ENCODE measurements around the gene PTPN14. TPM values are rescaled to one million over a fixed set of nuclear protein-coding genes. Genes with fewer than 3 reads are reported as not detected.

PTPN14 gene
- total RNA-seq, 5 donors from 2014 or later (not counting 1 experiment from before 2014, with no cell fraction given), result 0.02 to 0.36 (median 0.29) TPM

DNA sequence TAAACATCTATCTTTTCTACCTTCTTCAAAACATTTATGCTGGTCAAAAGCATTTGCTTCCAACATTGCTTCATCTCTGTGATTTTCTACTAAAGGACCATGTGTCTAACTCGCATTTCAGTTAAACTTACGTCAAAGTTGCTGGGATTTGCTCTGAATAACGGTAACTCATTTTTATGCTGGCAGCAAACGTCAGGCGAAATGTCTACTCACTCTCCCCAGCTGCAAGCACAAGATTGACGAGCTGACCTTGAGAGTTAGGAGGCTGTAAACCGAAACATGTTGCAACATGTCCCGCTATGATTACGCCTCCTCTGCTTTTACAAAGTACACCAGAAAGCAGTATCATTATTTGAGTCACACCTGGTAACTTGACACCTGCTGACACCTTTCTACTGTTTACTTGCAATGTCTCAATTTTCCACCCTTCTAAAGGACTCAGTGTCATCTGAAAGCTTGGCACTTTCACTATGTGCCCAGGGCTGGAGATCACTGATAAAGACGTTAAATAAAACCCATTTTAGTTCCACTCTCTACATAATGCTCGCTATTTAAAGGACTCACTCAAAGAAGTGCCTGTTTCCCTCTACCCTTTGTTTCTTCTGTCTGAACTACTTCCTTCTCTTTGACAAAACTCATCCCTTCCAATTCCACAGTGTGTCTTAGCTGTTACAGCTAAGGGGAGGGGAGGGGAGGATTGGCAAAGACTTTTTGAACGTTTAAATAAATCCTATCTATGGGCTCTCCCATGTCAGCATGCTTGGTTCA, 111.9 kb downstream of the PTPN14 start:
- peaks cover 0 to 23% of the 10 kb centered on the region in 2 experiments for H3K4me1 ChIP-seq (ENCODE audit: control insufficient read depth in 1 of 2, extremely low read depth in 1 of 2, insufficient read depth in 2 of 2, low read length in 2 of 2)
- DNase-seq (peak in 5 of 35 experiments; percentile 0 to 17 (median 1)), ATAC-seq (replicated peaks in 1 of 4) (peak; percentile 23 to 63 (median 50))
- Mint-ChIP-seq H3K36me3 (no peaks in the 10 kb centered on the region), H3K4me1 (peaks cover 31 to 39% (median 31%) of the 10 kb centered on the region in 3 donors), H3K27ac (peak overlapping the region; percentile 13 to 24), H3K9me3 (peaks cover 0 to 5% (median 0%) of the 10 kb centered on the region in 3 donors), H3K27me3 (peaks cover 0 to under 1% of the 10 kb centered on the region in 2 donors), H3K4me3 (peak overlapping the region; percentile 37 to 59 (median 41))
- H3K4me3 ChIP-seq (ENCODE audit: control insufficient read depth in 1 of 2, extremely low read depth in 1 of 2, low read length in 1 of 2), result peak overlapping the region in 1 of 2 donors; percentile 7
- ChIA-PET CTCF (interaction anchor here in 1 of 2 donors (0.6 to 1.0 kb wide), 3 partner anchors 12 to 108 kb away, joined by 4 to 5 read pairs (median 4); no protein-coding TSS in a partner anchor), POLR2A (interaction anchor here in 1 of 2 donors (0.6 kb wide), 1 partner anchor 25 kb away, joined by 6 read pairs; no protein-coding TSS in a partner anchor)
- H3K27me3 ChIP-seq (replicated peaks in 1 of 2; ENCODE audit: control insufficient read depth in 2 of 2, extremely low read depth in 1 of 2, insufficient read depth in 2 of 2, low read length in 1 of 2), result no peaks in the 10 kb centered on the region
- 18% methylated on average over 11 of the region's 12 CpGs for WGBS (ENCODE audit: insufficient coverage)
- no peaks in the 10 kb centered on the region for H3K9me3 ChIP-seq
- H3K36me3 ChIP-seq (ENCODE audit: control insufficient read depth in 2 of 2, extremely low read depth in 1 of 2, insufficient read depth in 1 of 2, low read length in 1 of 2), result no peaks in the 10 kb centered on the region
- no peak overlapping the region for H3K27ac ChIP-seq (ENCODE audit: low read length)

- Mint-ChIP-seq H3K4me3 (no peak overlapping the region), H3K27ac (no peak overlapping the region), H3K36me3 (no peaks in the 10 kb centered on the region), H3K4me1 (peaks cover 31 to 39% (median 31%) of the 10 kb centered on the region in 3 donors), H3K27me3 (peaks cover 3 to 6% of the 10 kb centered on the region in 2 donors), H3K9me3 (peaks cover 0 to 5% (median 0%) of the 10 kb centered on the region in 3 donors)
- POLR2A ChIA-PET, result no interaction called here
- peaks cover 0 to 21% of the 10 kb centered on the region in 2 experiments for H3K4me1 ChIP-seq (ENCODE audit: control insufficient read depth in 1 of 2, extremely low read depth in 1 of 2, insufficient read depth in 2 of 2, low read length in 2 of 2)
- no peaks in the 10 kb centered on the region for H3K27me3 ChIP-seq (replicated peaks in 1 of 2; ENCODE audit: control insufficient read depth in 2 of 2, extremely low read depth in 1 of 2, insufficient read depth in 2 of 2, low read length in 1 of 2)
- whole genome bisulfite sequencing (ENCODE audit: insufficient coverage), result 60% methylated on average over 1 of the region's 2 CpGs
- no peaks in the 10 kb centered on the region for H3K9me3 ChIP-seq
- DNase-seq (no peak), ATAC-seq (replicated peaks in 1 of 4) (no peak)
- no peak overlapping the region for H3K27ac ChIP-seq (ENCODE audit: low read length)
- no peaks in the 10 kb centered on the region for H3K36me3 ChIP-seq (ENCODE audit: control insufficient read depth in 2 of 2, extremely low read depth in 1 of 2, insufficient read depth in 1 of 2, low read length in 1 of 2)
- H3K4me3 ChIP-seq (ENCODE audit: control insufficient read depth in 1 of 2, extremely low read depth in 1 of 2, low read length in 1 of 2), result no peak overlapping the region
- CTCF ChIA-PET, result interaction anchor here (0.6 to 1.0 kb wide), 3 partner anchors 11 to 107 kb away, joined by 3 to 4 read pairs (median 4); no protein-coding TSS in a partner anchor
These were observed 112.9 kb downstream of the PTPN14 start for GRCh38 chr1:214438530-214438929.

DNA sequence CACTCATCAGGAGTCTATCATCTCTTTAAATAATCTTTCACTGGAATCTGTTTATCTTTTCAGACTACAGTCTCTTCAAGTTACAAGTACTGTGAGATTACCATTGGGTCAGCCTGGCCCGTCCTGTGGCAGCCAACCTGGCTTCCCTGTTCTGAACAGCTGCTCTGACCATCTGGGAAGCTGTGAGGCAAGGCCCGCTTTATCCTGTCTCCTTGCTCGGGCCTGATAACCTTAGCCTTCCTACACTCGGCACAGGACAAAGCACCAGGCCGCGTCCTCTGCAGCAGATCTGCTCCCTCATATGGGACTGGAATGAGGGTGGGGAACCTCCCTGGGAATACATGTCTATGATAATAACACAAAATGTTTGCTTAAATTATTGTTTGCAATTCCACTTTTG, 113.3 kb downstream of the PTPN14 start:
- Histone ChIP-seq H3K4me3 (ENCODE audit: control insufficient read depth in 1 of 2, extremely low read depth in 1 of 2, low read length in 1 of 2) (no peak overlapping the region), H3K4me1 (ENCODE audit: control insufficient read depth in 1 of 2, extremely low read depth in 1 of 2, insufficient read depth in 2 of 2, low read length in 2 of 2) (peaks cover 0 to 21% of the 10 kb centered on the region in 2 experiments), H3K9me3 (no peaks in the 10 kb centered on the region), H3K27ac (ENCODE audit: low read length) (no peak overlapping the region), H3K36me3 (ENCODE audit: control insufficient read depth in 2 of 2, extremely low read depth in 1 of 2, insufficient read depth in 1 of 2, low read length in 1 of 2) (no peaks in the 10 kb centered on the region), H3K27me3 (replicated peaks in 1 of 2; ENCODE audit: control insufficient read depth in 2 of 2, extremely low read depth in 1 of 2, insufficient read depth in 2 of 2, low read length in 1 of 2) (no peaks in the 10 kb centered on the region)
- Mint-ChIP-seq H3K27ac (no peak overlapping the region), H3K36me3 (no peaks in the 10 kb centered on the region), H3K4me1 (peaks cover 31 to 39% (median 31%) of the 10 kb centered on the region in 3 donors), H3K27me3 (peaks cover 3 to 9% of the 10 kb centered on the region in 2 donors), H3K4me3 (no peak overlapping the region), H3K9me3 (peaks cover 0 to 5% (median 0%) of the 10 kb centered on the region in 3 donors)
- DNase-seq, result no peak
- ChIA-PET CTCF (no interaction called here), POLR2A (no interaction called here)
- ATAC-seq (replicated peaks in 1 of 4), result no peak
- WGBS (ENCODE audit: insufficient coverage), result 100% methylated on average over 1 of the region's 6 CpGs

GRCh38 chr1:214435867-214436266, 115.5 kb downstream of the PTPN14 start:
- no peaks in the 10 kb centered on the region for H3K36me3 Mint-ChIP-seq

GRCh38 chr1:214432245-214432644, 119.2 kb downstream of the PTPN14 start:
- Mint-ChIP-seq H3K36me3 (no peaks in the 10 kb centered on the region), H3K4me3 (no peak overlapping the region), H3K27ac (no peak overlapping the region), H3K4me1 (peaks cover 18 to 34% (median 20%) of the 10 kb centered on the region in 3 donors), H3K9me3 (peaks cover 0 to 5% (median 3%) of the 10 kb centered on the region in 3 donors), H3K27me3 (peaks cover 3 to 10% of the 10 kb centered on the region in 2 donors)
- no peak overlapping the region for H3K27ac ChIP-seq (ENCODE audit: low read length)
- no peaks in the 10 kb centered on the region for H3K9me3 ChIP-seq
- no peak overlapping the region for H3K4me3 ChIP-seq (ENCODE audit: control insufficient read depth in 1 of 2, extremely low read depth in 1 of 2, low read length in 1 of 2)
- WGBS (ENCODE audit: insufficient coverage), result no CpG with 5 or more reads among the region's 1 CpG
- H3K4me1 ChIP-seq (ENCODE audit: control insufficient read depth in 1 of 2, extremely low read depth in 1 of 2, insufficient read depth in 2 of 2, low read length in 2 of 2), result peaks cover 10 to 21% of the 10 kb centered on the region in 2 experiments
- POLR2A ChIA-PET, result interaction anchor here in 1 of 2 donors (0.6 kb wide), 1 partner anchor 40 kb away, joined by 6 read pairs; no protein-coding TSS in a partner anchor
- no peak for DNase-seq
- CTCF ChIA-PET, result no interaction called here
- no peaks in the 10 kb centered on the region for H3K36me3 ChIP-seq (ENCODE audit: control insufficient read depth in 2 of 2, extremely low read depth in 1 of 2, insufficient read depth in 1 of 2, low read length in 1 of 2)
- ATAC-seq (replicated peaks in 1 of 4), result no peak
- no peaks in the 10 kb centered on the region for H3K27me3 ChIP-seq (replicated peaks in 1 of 2; ENCODE audit: control insufficient read depth in 2 of 2, extremely low read depth in 1 of 2, insufficient read depth in 2 of 2, low read length in 1 of 2)

More at GRCh38 chr1:214435867-214436266, 115.5 kb downstream of the PTPN14 start:
- Histone ChIP-seq H3K9me3 (no peaks in the 10 kb centered on the region), H3K36me3 (ENCODE audit: control insufficient read depth in 2 of 2, extremely low read depth in 1 of 2, insufficient read depth in 1 of 2, low read length in 1 of 2) (no peaks in the 10 kb centered on the region), H3K4me1 (ENCODE audit: control insufficient read depth in 1 of 2, extremely low read depth in 1 of 2, insufficient read depth in 2 of 2, low read length in 2 of 2) (peaks cover 0 to 19% of the 10 kb centered on the region in 2 experiments), H3K27ac (ENCODE audit: low read length) (no peak overlapping the region), H3K4me3 (ENCODE audit: control insufficient read depth in 1 of 2, extremely low read depth in 1 of 2, low read length in 1 of 2) (no peak overlapping the region), H3K27me3 (replicated peaks in 1 of 2; ENCODE audit: control insufficient read depth in 2 of 2, extremely low read depth in 1 of 2, insufficient read depth in 2 of 2, low read length in 1 of 2) (no peaks in the 10 kb centered on the region)
- H3K27me3 Mint-ChIP-seq, result peaks cover 3 to 10% of the 10 kb centered on the region in 2 donors
- WGBS (ENCODE audit: insufficient coverage), result no CpG with 5 or more reads among the region's 4 CpGs
- H3K27ac Mint-ChIP-seq, result no peak overlapping the region
- H3K4me3 Mint-ChIP-seq, result no peak overlapping the region
- no peak for DNase-seq
- H3K9me3 Mint-ChIP-seq, result peaks cover 0 to 5% (median 0%) of the 10 kb centered on the region in 3 donors
- CTCF ChIA-PET, result no interaction called here
- POLR2A ChIA-PET, result no interaction called here
- H3K4me1 Mint-ChIP-seq, result peaks cover 25 to 30% (median 26%) of the 10 kb centered on the region in 3 donors
- no peak for ATAC-seq (replicated peaks in 1 of 4)

DNA sequence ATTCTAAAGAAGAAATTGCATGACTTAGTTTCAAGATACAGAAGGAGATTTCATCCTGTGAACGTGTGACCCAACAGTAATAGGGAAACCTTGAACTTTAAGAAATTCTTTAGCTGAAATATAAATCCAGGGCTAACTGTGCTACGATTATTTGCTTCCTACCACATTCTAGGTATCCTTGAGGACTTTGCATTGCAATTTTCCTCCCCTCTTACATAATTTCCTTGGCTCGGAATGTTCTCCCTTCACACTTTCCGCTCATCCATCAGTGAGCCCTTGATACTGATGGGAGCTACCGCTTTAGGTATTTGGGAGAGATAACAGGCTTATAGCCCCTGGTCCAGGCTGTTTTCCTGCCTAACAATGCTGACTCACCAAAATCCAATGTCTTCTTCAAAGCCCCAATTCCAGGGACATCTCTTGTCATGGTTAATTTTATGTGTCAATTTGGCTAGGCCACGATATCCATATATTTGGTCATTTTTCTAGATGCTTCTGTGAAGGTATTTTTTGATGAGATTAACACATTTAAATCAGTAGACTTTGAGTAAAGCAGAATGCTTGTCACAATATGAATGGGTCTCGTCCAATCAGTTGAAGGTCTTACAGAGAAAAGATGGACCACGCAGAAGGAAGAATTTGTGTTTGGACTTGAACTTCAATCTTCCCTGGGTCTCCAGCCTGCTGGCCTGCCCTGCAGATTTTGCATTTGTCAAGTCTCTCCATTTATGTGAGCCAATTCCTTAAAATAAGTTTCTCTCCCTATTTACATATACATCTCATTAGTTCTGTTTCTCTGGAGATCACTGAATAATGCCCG, 121.2 kb downstream of the PTPN14 start:
- Histone ChIP-seq H3K36me3 (ENCODE audit: control insufficient read depth in 2 of 2, extremely low read depth in 1 of 2, insufficient read depth in 1 of 2, low read length in 1 of 2) (no peaks in the 10 kb centered on the region), H3K4me1 (ENCODE audit: control insufficient read depth in 1 of 2, extremely low read depth in 1 of 2, insufficient read depth in 2 of 2, low read length in 2 of 2) (peaks cover 10 to 27% of the 10 kb centered on the region in 2 experiments), H3K9me3 (no peaks in the 10 kb centered on the region), H3K4me3 (ENCODE audit: control insufficient read depth in 1 of 2, extremely low read depth in 1 of 2, low read length in 1 of 2) (no peak overlapping the region), H3K27me3 (replicated peaks in 1 of 2; ENCODE audit: control insufficient read depth in 2 of 2, extremely low read depth in 1 of 2, insufficient read depth in 2 of 2, low read length in 1 of 2) (no peaks in the 10 kb centered on the region), H3K27ac (ENCODE audit: low read length) (no peak overlapping the region)
- DNase-seq (no peak), ATAC-seq (replicated peaks in 1 of 4) (no peak)
- H3K4me1 Mint-ChIP-seq, result peaks cover 26 to 48% (median 27%) of the 10 kb centered on the region in 3 donors
- H3K27ac Mint-ChIP-seq, result no peak overlapping the region
- H3K4me3 Mint-ChIP-seq, result no peak overlapping the region
- peaks cover 3 to 10% of the 10 kb centered on the region in 2 donors for H3K27me3 Mint-ChIP-seq
- no peaks in the 10 kb centered on the region for H3K36me3 Mint-ChIP-seq
- ChIA-PET POLR2A (no interaction called here), CTCF (no interaction called here)
- WGBS (ENCODE audit: insufficient coverage), result 100% methylated on average over 1 of the region's 9 CpGs
- H3K9me3 Mint-ChIP-seq, result peaks cover 0 to 3% (median 0%) of the 10 kb centered on the region in 3 donors
